IPS-18c (cell line): ENCODE results near the gene ZHX3.
"Not testable (repeated sequence)": the region's sequence is repeated elsewhere in the genome, so short reads cannot be mapped to it uniquely, and the experiment has no call there.

Experiments used
- H3K4me3 ChIP-seq: 2 replicates; pipeline ENCODE4 v1.7.0; 2013; ENCODE audit warnings: low read depth, mild to moderate bottlenecking, low read length, moderate library complexity; ENCODE audit not compliant: insufficient read depth
- H3K9me3 ChIP-seq: one replicate; pipeline ENCODE4 v1.6.1; 2013; ENCODE audit warnings: mild to moderate bottlenecking, low read length, moderate library complexity; ENCODE audit not compliant: control insufficient read depth, insufficient read depth

The ZHX3 gene

GRCh38 chr20:41259309-41259708, 58.2 kb downstream of the ZHX3 start:
- H3K4me3 ChIP-seq: no peak overlapping the region
- no peaks in the 10 kb centered on the region for H3K9me3 ChIP-seq

- no peaks in the 10 kb centered on the region for H3K9me3 ChIP-seq
- no peak overlapping the region for H3K4me3 ChIP-seq
Measured at GRCh38 chr20:41258474-41258873, 59.1 kb downstream of the ZHX3 start.

GRCh38 chr20:41256516-41256915, 61.0 kb downstream of the ZHX3 start:
- H3K4me3 ChIP-seq: no peak overlapping the region
- no peaks in the 10 kb centered on the region for H3K9me3 ChIP-seq

- Histone ChIP-seq H3K9me3 (no peaks in the 10 kb centered on the region), H3K4me3 (no peak overlapping the region)
Measured at GRCh38 chr20:41255655-41256054, 61.9 kb downstream of the ZHX3 start.

- Histone ChIP-seq H3K4me3 (no peak overlapping the region), H3K9me3 (no peaks in the 10 kb centered on the region)
Measured at GRCh38 chr20:41249411-41250281, 67.9 kb downstream of the ZHX3 start.

- H3K9me3 ChIP-seq: no peaks in the 10 kb centered on the region
- no peak overlapping the region for H3K4me3 ChIP-seq
Measured at GRCh38 chr20:41248368-41249024, 69.0 kb downstream of the ZHX3 start.

GRCh38 chr20:41247523-41248367, 69.8 kb downstream of the ZHX3 start:
- Histone ChIP-seq H3K4me3 (no peak overlapping the region), H3K9me3 (no peaks in the 10 kb centered on the region)

- no peak overlapping the region for H3K4me3 ChIP-seq
- H3K9me3 ChIP-seq: no peaks in the 10 kb centered on the region
Measured at GRCh38 chr20:41245086-41245707, 72.3 kb downstream of the ZHX3 start.

- H3K9me3 ChIP-seq: no peaks in the 10 kb centered on the region
- H3K4me3 ChIP-seq: no peak overlapping the region
Measured at GRCh38 chr20:41242807-41243206, 74.7 kb downstream of the ZHX3 start.

GRCh38 chr20:41242352-41242751, 75.2 kb downstream of the ZHX3 start:
- no peak overlapping the region for H3K4me3 ChIP-seq
- no peaks in the 10 kb centered on the region for H3K9me3 ChIP-seq

GRCh38 chr20:41237233-41237632, 80.3 kb downstream of the ZHX3 start:
- H3K9me3 ChIP-seq, H3K4me3 ChIP-seq: not testable (repeated sequence)

GRCh38 chr20:41236818-41237217, 80.7 kb downstream of the ZHX3 start:
- not testable (repeated sequence) for H3K9me3 ChIP-seq, H3K4me3 ChIP-seq

- H3K9me3 ChIP-seq: no peaks in the 10 kb centered on the region
- no peak overlapping the region for H3K4me3 ChIP-seq
Measured at GRCh38 chr20:41234546-41234945, 83.0 kb downstream of the ZHX3 start.

- Histone ChIP-seq H3K9me3 (no peaks in the 10 kb centered on the region), H3K4me3 (no peak overlapping the region)
Measured at GRCh38 chr20:41234041-41234440, 83.5 kb downstream of the ZHX3 start.

- Histone ChIP-seq H3K9me3 (no peaks in the 10 kb centered on the region), H3K4me3 (no peak overlapping the region)
Measured at GRCh38 chr20:41232973-41233926, 84.3 kb downstream of the ZHX3 start.

- no peak overlapping the region for H3K4me3 ChIP-seq
- no peaks in the 10 kb centered on the region for H3K9me3 ChIP-seq
Measured at GRCh38 chr20:41231136-41231535, 86.4 kb downstream of the ZHX3 start.
